ENCODE data around the gene FPGS. TPM values are rescaled to one million over a fixed set of nuclear protein-coding genes. Genes with fewer than 3 reads are reported as not detected.
"Not testable (repeated sequence)": the region's sequence is repeated elsewhere in the genome, so short reads cannot be mapped to it uniquely, and the experiment has no call there.

FPGS gene
- polyA plus RNA-seq, 1 of the 3 experiments (the other 2 are of a cell fraction), result 82.7 TPM

DNA sequence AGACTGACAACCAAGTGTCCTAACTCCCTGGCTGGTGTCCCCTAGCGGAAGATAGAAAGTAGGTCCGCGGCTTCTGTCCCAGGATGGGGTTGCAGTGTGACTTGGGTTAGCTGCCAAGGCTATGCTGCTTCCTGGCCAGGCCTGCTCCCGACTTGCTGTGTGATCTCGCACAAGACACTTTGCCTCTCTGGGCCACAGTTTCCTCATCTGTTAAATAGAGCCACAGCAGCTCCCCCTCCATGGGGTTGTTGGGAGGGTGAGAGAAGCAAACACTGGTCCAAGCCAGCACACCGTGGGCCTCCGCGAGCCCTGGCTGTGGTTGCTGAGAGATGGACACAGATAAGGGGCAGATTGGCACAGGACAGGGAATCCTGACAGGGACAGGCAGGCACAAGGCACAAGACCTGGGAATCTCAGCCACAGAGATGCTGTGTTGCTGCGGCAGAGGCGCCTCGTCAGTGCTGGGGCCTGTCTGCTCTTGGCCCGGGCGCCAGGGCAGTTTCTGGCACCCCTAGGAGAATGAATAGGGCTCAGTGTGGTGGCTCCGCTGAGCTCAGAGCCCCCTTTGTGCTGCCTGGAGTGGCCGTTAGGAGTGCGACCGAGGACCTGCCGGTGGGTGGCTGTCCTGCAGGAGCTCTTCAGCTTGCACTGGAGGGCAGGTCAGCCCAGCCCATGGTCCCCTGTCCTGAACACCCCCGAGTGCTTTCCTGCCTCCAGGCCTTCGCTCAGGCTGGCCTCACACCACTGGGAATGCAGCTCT, 22.4 kb upstream of the FPGS start:
- no peaks in the 10 kb centered on the region for H3K27me3 ChIP-seq (ENCODE audit: insufficient read depth)
- H4K20me1 ChIP-seq (ENCODE audit: insufficient read depth), result no peaks in the 10 kb centered on the region
- no peaks in the 10 kb centered on the region for H3K79me2 ChIP-seq (ENCODE audit: insufficient read depth)
- POLR2A ChIA-PET, result interaction anchor here (1.2 kb wide), 1 partner anchor 24 kb away, joined by 3 read pairs; no protein-coding TSS in a partner anchor
- peaks cover 0 to 21% of the 10 kb centered on the region in 2 experiments; a peak in 1 of 4 replicates for H3K4me1 ChIP-seq (ENCODE audit: control insufficient read depth in 1 of 2, insufficient read depth in 2 of 2, low read depth in 1 of 2, low read length in 1 of 2)
- no peaks in the 10 kb centered on the region for H3K9me2 ChIP-seq
- no peak overlapping the region for H3K27ac ChIP-seq (ENCODE audit: low read depth in 2 of 2, low read length in 1 of 2)
- H3K9ac ChIP-seq, result no peak overlapping the region
- H3K4me2 ChIP-seq, result no peak overlapping the region
- TF ChIP-seq JUND (IDR thresholded peaks at IDR 0.05), result no peak
- TF ChIP-seq GATA2 (CRISPR knock-in tag; IDR thresholded peaks at IDR 0.05), result peak; percentile 73
- H3K9me3 ChIP-seq, result no peaks in the 10 kb centered on the region
- no peaks in the 10 kb centered on the region for H3F3A ChIP-seq (replicated peaks; ENCODE audit: insufficient read depth)
- no peaks in the 10 kb centered on the region for H3K36me3 ChIP-seq (replicated peaks in 1 of 2; ENCODE audit: control insufficient read depth in 1 of 2, insufficient read depth in 2 of 2, low read length in 1 of 2)
- no peak overlapping the region for H3K4me3 ChIP-seq (ENCODE audit: low read depth in 2 of 2, low read length in 1 of 2)
- DNase-seq, result peak; percentile 56
- WGBS (ENCODE audit: low lambda C conversion rate), result 57% methylated on average over 8 of the region's 20 CpGs
- H2AFZ ChIP-seq (ENCODE audit: low read depth), result no peak overlapping the region
- CTCF ChIA-PET, result interaction anchor here (0.9 to 4.5 kb wide), 5 partner anchors 13 to 191 kb away, joined by 3 to 23 read pairs (median 7); partner anchors contain the start of gene TOR2A

DNA sequence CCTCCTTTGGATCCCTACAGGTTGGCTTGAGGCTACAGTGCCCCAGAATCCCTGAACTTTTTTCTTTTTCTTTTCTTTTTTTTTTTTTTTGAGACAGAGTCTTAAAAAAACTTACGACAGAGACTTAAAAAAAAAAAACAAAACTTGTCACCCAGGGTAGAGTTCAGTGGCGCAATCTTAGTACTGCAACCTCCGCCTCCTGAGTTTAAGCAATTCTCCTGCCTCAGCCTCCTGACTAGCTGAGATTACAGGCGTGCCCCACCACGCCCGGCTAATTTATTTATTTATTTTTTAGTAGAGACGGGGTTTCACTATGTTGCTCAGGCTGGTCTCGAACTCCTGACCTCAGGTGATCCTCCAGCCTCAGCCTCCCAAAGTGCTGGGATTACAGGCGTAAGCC, 21.8 kb upstream of the FPGS start:
- not testable (repeated sequence) for H4K20me1 ChIP-seq (ENCODE audit: insufficient read depth); H3K36me3 ChIP-seq (replicated peaks in 1 of 2; ENCODE audit: control insufficient read depth in 1 of 2, insufficient read depth in 2 of 2, low read length in 1 of 2); H3K27ac ChIP-seq (ENCODE audit: low read depth in 2 of 2, low read length in 1 of 2); H2AFZ ChIP-seq (ENCODE audit: low read depth); H3K79me2 ChIP-seq (ENCODE audit: insufficient read depth); H3K9ac ChIP-seq; DNase-seq; H3K4me2 ChIP-seq; H3F3A ChIP-seq (replicated peaks; ENCODE audit: insufficient read depth); H3K9me3 ChIP-seq; H3K9me2 ChIP-seq; H3K27me3 ChIP-seq (ENCODE audit: insufficient read depth); H3K4me3 ChIP-seq (ENCODE audit: low read depth in 2 of 2, low read length in 1 of 2)
- ChIA-PET POLR2A (interaction anchor here (1.2 kb wide), 1 partner anchor 25 kb away, joined by 3 read pairs; no protein-coding TSS in a partner anchor), CTCF (interaction anchor here (0.9 to 4.5 kb wide), 4 partner anchors 16 to 192 kb away, joined by 3 to 23 read pairs (median 13); partner anchors contain the start of gene TOR2A)
- H3K4me1 ChIP-seq (ENCODE audit: control insufficient read depth in 1 of 2, insufficient read depth in 2 of 2, low read depth in 1 of 2, low read length in 1 of 2), result peaks cover 0 to 21% of the 10 kb centered on the region in 2 experiments; a peak in 1 of 4 replicates
- 88% methylated on average over 9 of the region's 9 CpGs for WGBS (ENCODE audit: low lambda C conversion rate)

DNA sequence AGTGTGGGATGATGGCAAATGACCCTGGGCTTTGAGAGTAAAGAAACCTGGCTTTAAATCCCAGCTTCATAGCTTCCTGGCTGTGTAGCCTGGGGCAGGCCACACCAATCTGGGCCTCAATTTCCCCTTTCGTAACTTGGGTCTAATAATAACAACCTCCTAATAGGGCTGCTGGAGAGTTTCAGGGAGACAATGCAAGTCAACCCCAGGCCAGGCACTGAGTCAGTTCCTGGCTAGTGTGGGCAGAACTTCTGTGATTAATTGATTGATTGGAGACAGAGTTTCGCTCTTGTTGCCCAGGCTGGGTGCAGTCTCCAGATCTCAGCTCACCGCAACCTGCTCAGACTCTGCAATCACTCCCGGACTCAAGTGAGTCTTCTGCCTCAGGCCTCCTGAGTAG, 20.9 kb upstream of the FPGS start:
- H3K4me2 ChIP-seq, result no peak overlapping the region
- peaks cover 6% of the 10 kb centered on the region for H4K20me1 ChIP-seq (ENCODE audit: insufficient read depth)
- no peak overlapping the region for H3K27ac ChIP-seq (ENCODE audit: low read depth in 2 of 2, low read length in 1 of 2)
- H3F3A ChIP-seq (replicated peaks; ENCODE audit: insufficient read depth), result no peaks in the 10 kb centered on the region
- no peaks in the 10 kb centered on the region for H3K27me3 ChIP-seq (ENCODE audit: insufficient read depth)
- 90% methylated on average over 3 of the region's 4 CpGs for WGBS (ENCODE audit: low lambda C conversion rate)
- H3K9me3 ChIP-seq, result no peaks in the 10 kb centered on the region
- H2AFZ ChIP-seq (ENCODE audit: low read depth), result no peak overlapping the region
- CTCF ChIA-PET, result interaction anchor here (0.9 to 4.5 kb wide), 5 partner anchors 15 to 89 kb away, joined by 3 to 23 read pairs (median 5); partner anchors contain the start of gene TOR2A
- peaks cover 0 to 21% of the 10 kb centered on the region in 2 experiments; a peak in 2 of 4 replicates for H3K4me1 ChIP-seq (ENCODE audit: control insufficient read depth in 1 of 2, insufficient read depth in 2 of 2, low read depth in 1 of 2, low read length in 1 of 2)
- H3K79me2 ChIP-seq (ENCODE audit: insufficient read depth), result peaks cover 9% of the 10 kb centered on the region
- no peak overlapping the region for H3K4me3 ChIP-seq (ENCODE audit: low read depth in 2 of 2, low read length in 1 of 2)
- no peak for DNase-seq
- POLR2A ChIA-PET, result no interaction called here
- H3K9ac ChIP-seq, result no peak overlapping the region
- TF ChIP-seq TAF1 (IDR thresholded peaks at IDR 0.05; ENCODE audit: borderline replicate concordance, low read depth, low read length) (no peak), ELF1 (IDR thresholded peaks at IDR 0.05) (no peak), GATA2 (CRISPR knock-in tag; IDR thresholded peaks at IDR 0.05) (no peak), EZH2phosphoT487 (IDR thresholded peaks at IDR 0.05; ENCODE audit: borderline replicate concordance, low read depth) (no peak), FOXM1 (IDR thresholded peaks at IDR 0.05; ENCODE audit: low read depth) (no peak), FOSL2 (IDR thresholded peaks at IDR 0.05; ENCODE audit: borderline replicate concordance, low read depth) (no peak), SIN3A (IDR thresholded peaks at IDR 0.05; ENCODE audit: borderline replicate concordance, low read depth, low read length) (no peak)
- TF ChIP-seq, protein P1, sequence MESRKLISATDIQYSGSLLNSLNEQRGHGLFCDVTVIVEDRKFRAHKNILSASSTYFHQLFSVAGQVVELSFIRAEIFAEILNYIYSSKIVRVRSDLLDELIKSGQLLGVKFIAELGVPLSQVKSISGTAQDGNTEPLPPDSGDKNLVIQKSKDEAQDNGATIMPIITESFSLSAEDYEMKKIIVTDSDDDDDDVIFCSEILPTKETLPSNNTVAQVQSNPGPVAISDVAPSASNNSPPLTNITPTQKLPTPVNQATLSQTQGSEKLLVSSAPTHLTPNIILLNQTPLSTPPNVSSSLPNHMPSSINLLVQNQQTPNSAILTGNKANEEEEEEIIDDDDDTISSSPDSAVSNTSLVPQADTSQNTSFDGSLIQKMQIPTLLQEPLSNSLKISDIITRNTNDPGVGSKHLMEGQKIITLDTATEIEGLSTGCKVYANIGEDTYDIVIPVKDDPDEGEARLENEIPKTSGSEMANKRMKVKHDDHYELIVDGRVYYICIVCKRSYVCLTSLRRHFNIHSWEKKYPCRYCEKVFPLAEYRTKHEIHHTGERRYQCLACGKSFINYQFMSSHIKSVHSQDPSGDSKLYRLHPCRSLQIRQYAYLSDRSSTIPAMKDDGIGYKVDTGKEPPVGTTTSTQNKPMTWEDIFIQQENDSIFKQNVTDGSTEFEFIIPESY (IDR thresholded peaks at IDR 0.05; ENCODE audit: borderline replicate concordance, low read depth), result no peak
- TF ChIP-seq, protein P2, sequence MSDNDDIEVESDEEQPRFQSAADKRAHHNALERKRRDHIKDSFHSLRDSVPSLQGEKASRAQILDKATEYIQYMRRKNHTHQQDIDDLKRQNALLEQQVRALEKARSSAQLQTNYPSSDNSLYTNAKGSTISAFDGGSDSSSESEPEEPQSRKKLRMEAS (IDR thresholded peaks at IDR 0.05; ENCODE audit: low read depth), result no peak
- H3K36me3 ChIP-seq (replicated peaks in 1 of 2; ENCODE audit: control insufficient read depth in 1 of 2, insufficient read depth in 2 of 2, low read length in 1 of 2), result peaks cover under 1% of the 10 kb centered on the region in 2 experiments
- H3K9me2 ChIP-seq, result no peaks in the 10 kb centered on the region
